Panc1 (cell line): ENCODE results near the gene BUB1. TPM values are rescaled to one million over a fixed set of nuclear protein-coding genes. Genes with fewer than 3 reads are reported as not detected.
"Not testable (repeated sequence)": the region's sequence is repeated elsewhere in the genome, so short reads cannot be mapped to it uniquely, and the experiment has no call there.

Source experiments
- ATAC-seq: fragments of 200-7000 bp; cut with Tn5 transposase; 2 replicates; pipeline ENCODE4 v1.9.1; 2020; ENCODE audit warnings: mild to moderate bottlenecking, moderate library complexity
- BruUV-seq: library from RNA; stranded (reverse); fragments of 400-500 nt; replicated peaks from 2 replicates; lab custom pipeline; 2021; lab: Mats Ljungman, UMichigan
- CTCF ChIA-PET: fragments of 300-600 bp; sonication (Branson Sonifier 250); formaldehyde crosslinking; loops from one replicate; lab custom pipeline; 2022; ENCODE audit warnings: antibody characterized with exemption; lab: Charles Lee
- POLR2A ChIA-PET: fragments of 300-600 bp; sonication (Branson Sonifier 250); formaldehyde crosslinking; loops from one replicate; lab custom pipeline; 2022; ENCODE audit warnings: antibody characterized with exemption; lab: Charles Lee
- DNase-seq: peaks from one replicate; pipeline ENCODE4 v3.0.0-alpha.2; 2010; ENCODE audit warnings: low read depth, low spot score
- H3K27ac ChIP-seq: 2 replicates; pipeline ENCODE4 v1.5.1; 2011; ENCODE audit warnings: mild to moderate bottlenecking, low read length, inconsistent platforms
- H3K27me3 ChIP-seq: fragments of 200-500 bp; sonication (Bioruptor generic); 2 replicates; pipeline ENCODE4 v1.6.0; 2014; ENCODE audit warnings: low read length, inconsistent platforms; ENCODE audit not compliant: control insufficient read depth, insufficient read depth
- H3K36me3 ChIP-seq: fragments of 200-500 bp; sonication (Bioruptor generic); 2 replicates; pipeline ENCODE4 v1.5.1; 2014; ENCODE audit warnings: inconsistent platforms, mild to moderate bottlenecking, low read length, moderate library complexity; ENCODE audit not compliant: control insufficient read depth, insufficient read depth
- H3K4me1 ChIP-seq: 2 replicates; pipeline ENCODE4 v1.5.1; 2011; ENCODE audit warnings: inconsistent platforms, mild to moderate bottlenecking, low read length, moderate library complexity; ENCODE audit not compliant: control insufficient read depth, insufficient read depth
- H3K4me3 ChIP-seq, 2 experiments: 2 replicates each; pipeline ENCODE4 v1.5.1; 2011 to 2012; ENCODE audit warnings: low read depth in 2 of 2, low read length in 2 of 2, mild to moderate bottlenecking in 2 of 2, inconsistent platforms in 1 of 2, moderate library complexity in 1 of 2
- H3K9me3 ChIP-seq: fragments of 200-500 bp; sonication (Bioruptor generic); 2 replicates; pipeline ENCODE4 v1.5.1; 2014; ENCODE audit warnings: low read depth, mild to moderate bottlenecking, inconsistent platforms, low read length, moderate library complexity; ENCODE audit not compliant: control insufficient read depth, insufficient read depth
- in situ Hi-C: cut with HindIII; loops from 2 replicates; pipeline ENCODE4 v1.10.0; 2016; ENCODE audit warnings: low sequenced_read_pairs, low pct_unique_long_range_greater_than_20kb
- intact Hi-C: fragments of 100-400 bp; cut with micrococcal nuclease; formaldehyde crosslinking; loops from one replicate; pipeline ENCODE4 v1.10.0; 2022; ENCODE audit not compliant: unreplicated experiment
- total RNA-seq: library from RNA; stranded (reverse); gene quantifications from one replicate; pipeline ENCODE4 v1.2.1, GENCODE V29; 2021; ENCODE audit not compliant: unreplicated experiment

Gene BUB1
- total RNA-seq, 1 experiment from 2014 or later: 91.2 TPM

- POLR2A ChIA-PET, BruUV-seq, intact Hi-C loops: not testable (repeated sequence)
These were observed 50.5 kb downstream of the BUB1 start for GRCh38 chr2:110627348-110627747.

DNA sequence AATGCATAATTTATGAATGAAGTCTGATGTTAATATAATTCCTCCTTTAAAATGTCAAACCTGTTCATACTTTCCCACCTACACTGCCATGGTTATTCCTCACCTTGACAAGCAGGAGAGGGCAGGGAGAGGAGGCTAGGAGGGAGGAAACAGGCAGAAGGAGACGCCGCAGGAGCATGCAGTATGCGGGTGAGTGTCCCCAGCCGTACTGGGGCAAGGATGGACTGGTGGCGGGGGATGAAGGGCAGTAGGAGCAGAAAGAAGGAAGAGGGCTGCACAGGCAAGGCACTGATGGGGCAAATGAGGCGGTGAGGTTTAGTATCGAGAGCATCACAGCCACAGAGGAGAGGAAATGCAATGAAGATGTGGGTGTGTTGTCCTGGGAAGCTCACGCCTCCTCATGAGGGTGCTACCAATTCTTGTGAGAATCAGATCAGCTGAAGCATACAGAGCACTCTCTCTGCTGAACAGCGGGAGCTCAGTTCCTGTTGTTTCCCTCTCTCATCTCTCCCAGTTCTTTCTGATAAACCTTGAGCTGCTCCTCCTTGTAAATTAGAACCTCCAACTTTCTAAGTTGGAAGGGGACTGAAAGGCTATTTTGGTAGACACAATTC, 58.4 kb downstream of the BUB1 start:
- H3K4me1 ChIP-seq, H3K4me3 ChIP-seq, in situ Hi-C loops, POLR2A ChIA-PET, H3K27me3 ChIP-seq, H3K36me3 ChIP-seq, H3K9me3 ChIP-seq, intact Hi-C loops, BruUV-seq, DNase-seq, CTCF ChIA-PET, H3K27ac ChIP-seq: not testable (repeated sequence)
- ATAC-seq: peak; percentile 82

More at GRCh38 chr2:110627348-110627747, 50.5 kb downstream of the BUB1 start:
- DNase-seq, H3K27ac ChIP-seq, H3K4me1 ChIP-seq, H3K4me3 ChIP-seq, H3K27me3 ChIP-seq, CTCF ChIA-PET, ATAC-seq, in situ Hi-C loops, H3K36me3 ChIP-seq, H3K9me3 ChIP-seq: not testable (repeated sequence)

DNA sequence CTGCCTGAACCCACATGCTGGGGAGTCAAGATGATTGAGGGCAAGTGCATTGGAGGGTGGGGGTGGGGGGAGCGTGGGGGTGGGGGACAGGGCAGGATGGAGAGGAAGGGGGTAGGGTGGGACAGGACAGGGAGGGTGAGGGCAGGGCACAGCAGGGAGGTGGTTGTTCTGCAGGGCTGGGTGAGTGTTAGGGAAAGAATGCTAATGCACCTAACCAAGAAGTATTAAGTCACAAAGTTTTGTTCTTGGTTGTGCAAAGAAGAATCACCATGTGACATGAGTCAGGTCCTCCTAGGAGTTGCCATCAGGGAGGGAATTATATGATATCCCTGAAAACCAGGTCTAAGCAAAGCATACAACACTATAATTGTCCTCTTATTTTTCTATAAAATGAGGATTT, 63.9 kb downstream of the BUB1 start:
- H3K4me1 ChIP-seq, ATAC-seq, CTCF ChIA-PET, POLR2A ChIA-PET, H3K27me3 ChIP-seq, H3K27ac ChIP-seq, intact Hi-C loops, H3K4me3 ChIP-seq, DNase-seq, in situ Hi-C loops, H3K9me3 ChIP-seq, H3K36me3 ChIP-seq, BruUV-seq: not testable (repeated sequence)

GRCh38 chr2:110610613-110611250, 67.1 kb downstream of the BUB1 start:
- H3K4me3 ChIP-seq: 0 out of 4 replicates have a peak overlapping the region, but pooled peaks of 1 of the 2 experiments have one; percentile 14
- H3K36me3 ChIP-seq, CTCF ChIA-PET, intact Hi-C loops, H3K4me1 ChIP-seq, H3K27me3 ChIP-seq, H3K27ac ChIP-seq, POLR2A ChIA-PET, DNase-seq, H3K9me3 ChIP-seq, in situ Hi-C loops, BruUV-seq: not testable (repeated sequence)
- peak; percentile 91 for ATAC-seq

GRCh38 chr2:110609843-110610612, 67.8 kb downstream of the BUB1 start:
- peak; percentile 90 for ATAC-seq
- H3K4me1 ChIP-seq, intact Hi-C loops, H3K27ac ChIP-seq, CTCF ChIA-PET, BruUV-seq, H3K36me3 ChIP-seq, POLR2A ChIA-PET, H3K27me3 ChIP-seq, H3K9me3 ChIP-seq, in situ Hi-C loops, DNase-seq: not testable (repeated sequence)
- peak overlapping the region; percentile 12 to 29; a peak in 1 of 4 replicates for H3K4me3 ChIP-seq

GRCh38 chr2:110608788-110609502, 68.9 kb downstream of the BUB1 start:
- CTCF ChIA-PET, in situ Hi-C loops, H3K36me3 ChIP-seq, H3K4me1 ChIP-seq, intact Hi-C loops, ATAC-seq, H3K4me3 ChIP-seq, H3K27ac ChIP-seq, DNase-seq, H3K9me3 ChIP-seq, H3K27me3 ChIP-seq, POLR2A ChIA-PET: not testable (repeated sequence)
- BruUV-seq: TSS peak; percentile 64

- BruUV-seq, H3K4me3 ChIP-seq, H3K9me3 ChIP-seq, DNase-seq, H3K36me3 ChIP-seq, POLR2A ChIA-PET, H3K4me1 ChIP-seq, H3K27me3 ChIP-seq, intact Hi-C loops, in situ Hi-C loops, H3K27ac ChIP-seq, CTCF ChIA-PET: not testable (repeated sequence)
- ATAC-seq: peak; percentile 18; the same call in 1 of the 2 replicates
These were observed 72.8 kb downstream of the BUB1 start for GRCh38 chr2:110605057-110605456.
